CD14-positive monocyte (primary cell): ENCODE measurements around the gene HSD3B2. TPM values are rescaled to one million over a fixed set of nuclear protein-coding genes. Genes with fewer than 3 reads are reported as not detected.

Experiments used
- DNase-seq, 3 donors: peaks; one replicate each; pipeline ENCODE4 v3.0.0-alpha.2; 2011 to 2022
- H2AFZ ChIP-seq: 2 replicates; pipeline ENCODE4 v1.6.0; 2012; ENCODE audit warnings: mild to moderate bottlenecking, low read depth, low read length, inconsistent platforms; ENCODE audit not compliant: insufficient read depth, poor library complexity, severe bottlenecking
- H3K27ac ChIP-seq, 2 donors: 1 replicate in 1 of 2; 2 replicates in 1 of 2; pipeline ENCODE4 v1.5.1; 2012 to 2013; ENCODE audit warnings: low read length in 2 of 2, control low read depth in 1 of 2, inconsistent platforms in 1 of 2, low read depth in 1 of 2, mild to moderate bottlenecking in 1 of 2
- H3K27me3 ChIP-seq, 2 donors: one replicate each; pipeline versions ENCODE4 v1.6.0 to v1.6.1; 2011 to 2013; ENCODE audit warnings: low read length in 2 of 2; ENCODE audit not compliant: control insufficient read depth in 2 of 2, insufficient read depth in 2 of 2
- H3K36me3 ChIP-seq, 2 donors: replicated peaks in 1 of 2; 1 replicate in 1 of 2; 2 replicates in 1 of 2; pipeline versions ENCODE4 v1.5.1 to v1.6.1; 2012 to 2013; ENCODE audit warnings: low read length in 2 of 2, control low read depth in 1 of 2, inconsistent platforms in 1 of 2, mild to moderate bottlenecking in 1 of 2; ENCODE audit not compliant: insufficient read depth in 2 of 2, control insufficient read depth in 1 of 2
- H3K4me1 ChIP-seq, 2 donors: 1 replicate in 1 of 2; 2 replicates in 1 of 2; pipeline versions ENCODE4 v1.5.1 to v1.6.1; 2012 to 2013; ENCODE audit warnings: low read length in 2 of 2, control low read depth in 1 of 2, inconsistent platforms in 1 of 2, mild to moderate bottlenecking in 1 of 2, moderate library complexity in 1 of 2; ENCODE audit not compliant: insufficient read depth in 2 of 2, control insufficient read depth in 1 of 2
- H3K4me2 ChIP-seq: replicated peaks from 2 replicates; pipeline ENCODE3; 2012; ENCODE audit warnings: low read length, moderate library complexity, mild to moderate bottlenecking; ENCODE audit not compliant: poor library complexity, severe bottlenecking; ENCODE audit errors: extremely low read depth
- H3K4me3 ChIP-seq, 3 experiments: fragments of 200-600 bp in 1 of 3; sonication (generic) in 1 of 3; replicated peaks in 1 of 3; 1 replicate in 2 of 3; 2 replicates in 1 of 3; pipeline ENCODE4 v1.5.1; 2011 to 2013; ENCODE audit warnings: low read length in 3 of 3, mild to moderate bottlenecking in 3 of 3, control low read depth in 2 of 3, low read depth in 2 of 3, inconsistent platforms in 1 of 3, moderate library complexity in 1 of 3
- H3K79me2 ChIP-seq: 2 replicates; pipeline ENCODE4 v1.6.0; 2012; ENCODE audit warnings: mild to moderate bottlenecking, control low read depth, inconsistent platforms, low read length, moderate library complexity; ENCODE audit not compliant: insufficient read depth
- H3K9ac ChIP-seq: 2 replicates; pipeline ENCODE4 v1.6.0; 2017; ENCODE audit warnings: low read length, mild to moderate bottlenecking; ENCODE audit not compliant: insufficient read depth, poor library complexity, severe bottlenecking
- H3K9me3 ChIP-seq, 2 donors: replicated peaks in 1 of 2; 1 replicate in 1 of 2; 2 replicates in 1 of 2; pipeline versions ENCODE4 v1.5.1 to v1.6.1; 2012 to 2013; ENCODE audit warnings: low read length in 2 of 2, control low read depth in 1 of 2; ENCODE audit not compliant: control insufficient read depth in 1 of 2, insufficient read depth in 1 of 2
- H4K20me1 ChIP-seq: 2 replicates; pipeline ENCODE4 v1.6.0; 2012; ENCODE audit warnings: mild to moderate bottlenecking, low read length, control low read depth, moderate library complexity; ENCODE audit not compliant: insufficient read depth
- H3K27ac Mint-ChIP-seq, 7 donors: one replicate each; pipeline ENCODE4 v1.8.0; 2020; ENCODE audit warnings: mild to moderate bottlenecking in 7 of 7, mixed read lengths in 7 of 7, moderate library complexity in 6 of 7, inconsistent platforms in 2 of 7
- H3K27me3 Mint-ChIP-seq, 3 donors: one replicate each; pipeline ENCODE4 v1.8.0; 2021 to 2022; ENCODE audit warnings: low read depth in 3 of 3, mild to moderate bottlenecking in 3 of 3, mixed read lengths in 3 of 3, moderate library complexity in 3 of 3, inconsistent platforms in 1 of 3
- H3K36me3 Mint-ChIP-seq, 2 donors: one replicate each; pipeline ENCODE4 v1.8.0; 2020; ENCODE audit warnings: mixed read lengths in 2 of 2, inconsistent platforms in 1 of 2, mild to moderate bottlenecking in 1 of 2
- H3K4me1 Mint-ChIP-seq: one replicate; pipeline ENCODE4 v1.8.0; 2020; ENCODE audit warnings: mild to moderate bottlenecking, mixed read lengths
- H3K4me3 Mint-ChIP-seq, 2 donors: one replicate each; pipeline ENCODE4 v1.8.0; 2020; ENCODE audit warnings: mild to moderate bottlenecking in 2 of 2, mixed read lengths in 2 of 2, moderate library complexity in 1 of 2
- H3K9me3 Mint-ChIP-seq, 7 donors: one replicate each; pipeline ENCODE4 v1.8.0; 2020 to 2022; ENCODE audit warnings: mixed read lengths in 7 of 7, mild to moderate bottlenecking in 6 of 7, moderate library complexity in 6 of 7, inconsistent platforms in 2 of 7
- WGBS: methylation state at CpG from one replicate; pipeline ENCODE4 v1.1.5; 2013; ENCODE audit warnings: missing lambda C conversion rate; ENCODE audit not compliant: insufficient coverage; 5-methylcytosine and 5-hydroxymethylcytosine counted together
- intact Hi-C, 2 donors: fragments of 100-400 bp; cut with micrococcal nuclease; formaldehyde crosslinking; loops; one replicate each; pipeline versions ENCODE4 v1.15.0 to v1.15.1; 2023
- polyA plus RNA-seq, 3 donors: library from polyadenylated mRNA; depleted of rRNA in 1 of 3; unstranded in 2 of 3; stranded (reverse) in 1 of 3; fragments of 300-500 nt in 2 of 3; fragments of >200 nt in 1 of 3; fragmentation: Illumina TruSeq in 2 of 3; gene quantifications; 1 replicate in 2 of 3; 2 replicates in 1 of 3; pipeline ENCODE4 v1.2.3, GENCODE V29; 2012 to 2021
- TF ChIP-seq, protein P1 (sequence below): fragments of 200-600 bp; IDR thresholded peaks from one replicate; pipeline ENCODE4 v1.8.0; 2022; ENCODE audit warnings: antibody characterized with exemption, mild to moderate bottlenecking

HSD3B2 gene
- polyA plus RNA-seq, 3 donors = not detected

DNA sequence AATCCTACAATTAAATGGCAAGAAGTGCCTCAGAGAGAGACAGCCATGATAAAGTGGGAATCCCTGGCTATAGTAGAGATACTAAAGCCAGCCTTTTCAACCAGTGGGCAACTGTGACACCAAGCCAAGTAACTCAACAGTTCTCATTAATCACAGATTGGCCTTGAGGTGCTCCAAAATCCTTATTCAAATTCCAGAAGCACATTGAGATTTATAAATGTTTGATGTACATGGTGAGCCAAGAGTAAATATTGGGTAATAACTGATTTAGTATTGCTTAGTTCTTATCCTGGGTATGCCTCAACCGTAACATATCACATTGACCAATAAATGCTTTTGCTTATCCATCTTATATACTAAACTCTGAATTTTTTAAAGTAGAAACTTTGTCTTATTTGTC, 29.3 kb upstream of the HSD3B2 start:
- no CpG with 5 or more reads among the region's 1 CpG for WGBS
- Histone ChIP-seq H3K9ac (no peak overlapping the region), H4K20me1 (no peaks in the 10 kb centered on the region), H3K4me3 (no peak overlapping the region), H2AFZ (no peak overlapping the region), H3K9me3 (no peaks in the 10 kb centered on the region), H3K36me3 (no peaks in the 10 kb centered on the region), H3K27ac (no peak overlapping the region), H3K4me1 (no peaks in the 10 kb centered on the region), H3K4me2 (no peak overlapping the region), H3K79me2 (no peaks in the 10 kb centered on the region), H3K27me3 (peaks cover 0 to 2% of the 10 kb centered on the region in 2 donors)
- Mint-ChIP-seq H3K4me3 (no peak overlapping the region), H3K4me1 (no peaks in the 10 kb centered on the region), H3K36me3 (no peaks in the 10 kb centered on the region), H3K27me3 (peaks cover 0 to 7% (median 2%) of the 10 kb centered on the region in 3 donors), H3K27ac (no peak overlapping the region), H3K9me3 (peaks cover 0 to 2% (median 0%) of the 10 kb centered on the region in 7 donors)
- intact Hi-C loops = no loop called here
- DNase-seq = no peak
- TF ChIP-seq, protein P1, sequence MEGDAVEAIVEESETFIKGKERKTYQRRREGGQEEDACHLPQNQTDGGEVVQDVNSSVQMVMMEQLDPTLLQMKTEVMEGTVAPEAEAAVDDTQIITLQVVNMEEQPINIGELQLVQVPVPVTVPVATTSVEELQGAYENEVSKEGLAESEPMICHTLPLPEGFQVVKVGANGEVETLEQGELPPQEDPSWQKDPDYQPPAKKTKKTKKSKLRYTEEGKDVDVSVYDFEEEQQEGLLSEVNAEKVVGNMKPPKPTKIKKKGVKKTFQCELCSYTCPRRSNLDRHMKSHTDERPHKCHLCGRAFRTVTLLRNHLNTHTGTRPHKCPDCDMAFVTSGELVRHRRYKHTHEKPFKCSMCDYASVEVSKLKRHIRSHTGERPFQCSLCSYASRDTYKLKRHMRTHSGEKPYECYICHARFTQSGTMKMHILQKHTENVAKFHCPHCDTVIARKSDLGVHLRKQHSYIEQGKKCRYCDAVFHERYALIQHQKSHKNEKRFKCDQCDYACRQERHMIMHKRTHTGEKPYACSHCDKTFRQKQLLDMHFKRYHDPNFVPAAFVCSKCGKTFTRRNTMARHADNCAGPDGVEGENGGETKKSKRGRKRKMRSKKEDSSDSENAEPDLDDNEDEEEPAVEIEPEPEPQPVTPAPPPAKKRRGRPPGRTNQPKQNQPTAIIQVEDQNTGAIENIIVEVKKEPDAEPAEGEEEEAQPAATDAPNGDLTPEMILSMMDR = no peak

DNA sequence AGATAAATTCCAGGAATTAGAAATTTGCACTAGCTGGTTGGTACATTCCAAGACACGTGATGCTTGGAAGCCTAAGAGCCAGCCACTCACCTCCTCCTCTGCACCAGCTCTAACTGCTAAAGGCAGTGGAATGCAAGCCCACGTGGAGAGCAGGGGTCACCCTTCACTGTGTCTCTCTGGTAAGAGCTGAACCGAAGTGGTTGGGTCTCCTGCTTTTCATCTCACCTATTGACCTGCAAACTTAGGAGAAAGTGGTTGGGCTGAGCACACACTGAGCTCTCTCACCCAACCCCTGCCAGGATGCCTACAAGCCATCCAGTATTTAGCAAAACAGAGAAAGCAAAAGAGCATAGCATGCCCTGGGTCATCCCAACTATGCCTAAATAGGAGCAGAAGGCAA, 27.1 kb upstream of the HSD3B2 start:
- Histone ChIP-seq H2AFZ (no peak overlapping the region), H4K20me1 (no peaks in the 10 kb centered on the region), H3K4me3 (no peak overlapping the region), H3K4me2 (no peak overlapping the region), H3K36me3 (no peaks in the 10 kb centered on the region), H3K4me1 (no peaks in the 10 kb centered on the region), H3K27ac (no peak overlapping the region), H3K9ac (no peak overlapping the region), H3K79me2 (no peaks in the 10 kb centered on the region), H3K27me3 (peaks cover 0 to 2% of the 10 kb centered on the region in 2 donors), H3K9me3 (no peaks in the 10 kb centered on the region)
- Mint-ChIP-seq H3K27me3 (peaks cover 0 to 4% (median 3%) of the 10 kb centered on the region in 3 donors), H3K27ac (no peak overlapping the region), H3K36me3 (no peaks in the 10 kb centered on the region), H3K4me1 (no peaks in the 10 kb centered on the region), H3K9me3 (peaks cover 0 to 2% (median 0%) of the 10 kb centered on the region in 7 donors), H3K4me3 (no peak overlapping the region)
- TF ChIP-seq, protein P1 = no peak
- no peak for DNase-seq
- intact Hi-C loops = no loop called here
- WGBS = 55% methylated on average over 3 of the region's 3 CpGs
